NCI-H69 (cell line): ENCODE data around the gene BASP1.

Experiments used
- DNase-seq: peaks from one replicate; lab custom pipeline; 2025; lab: John Stamatoyannopoulos, UW

Gene BASP1, protein sequence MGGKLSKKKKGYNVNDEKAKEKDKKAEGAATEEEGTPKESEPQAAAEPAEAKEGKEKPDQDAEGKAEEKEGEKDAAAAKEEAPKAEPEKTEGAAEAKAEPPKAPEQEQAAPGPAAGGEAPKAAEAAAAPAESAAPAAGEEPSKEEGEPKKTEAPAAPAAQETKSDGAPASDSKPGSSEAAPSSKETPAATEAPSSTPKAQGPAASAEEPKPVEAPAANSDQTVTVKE

DNA sequence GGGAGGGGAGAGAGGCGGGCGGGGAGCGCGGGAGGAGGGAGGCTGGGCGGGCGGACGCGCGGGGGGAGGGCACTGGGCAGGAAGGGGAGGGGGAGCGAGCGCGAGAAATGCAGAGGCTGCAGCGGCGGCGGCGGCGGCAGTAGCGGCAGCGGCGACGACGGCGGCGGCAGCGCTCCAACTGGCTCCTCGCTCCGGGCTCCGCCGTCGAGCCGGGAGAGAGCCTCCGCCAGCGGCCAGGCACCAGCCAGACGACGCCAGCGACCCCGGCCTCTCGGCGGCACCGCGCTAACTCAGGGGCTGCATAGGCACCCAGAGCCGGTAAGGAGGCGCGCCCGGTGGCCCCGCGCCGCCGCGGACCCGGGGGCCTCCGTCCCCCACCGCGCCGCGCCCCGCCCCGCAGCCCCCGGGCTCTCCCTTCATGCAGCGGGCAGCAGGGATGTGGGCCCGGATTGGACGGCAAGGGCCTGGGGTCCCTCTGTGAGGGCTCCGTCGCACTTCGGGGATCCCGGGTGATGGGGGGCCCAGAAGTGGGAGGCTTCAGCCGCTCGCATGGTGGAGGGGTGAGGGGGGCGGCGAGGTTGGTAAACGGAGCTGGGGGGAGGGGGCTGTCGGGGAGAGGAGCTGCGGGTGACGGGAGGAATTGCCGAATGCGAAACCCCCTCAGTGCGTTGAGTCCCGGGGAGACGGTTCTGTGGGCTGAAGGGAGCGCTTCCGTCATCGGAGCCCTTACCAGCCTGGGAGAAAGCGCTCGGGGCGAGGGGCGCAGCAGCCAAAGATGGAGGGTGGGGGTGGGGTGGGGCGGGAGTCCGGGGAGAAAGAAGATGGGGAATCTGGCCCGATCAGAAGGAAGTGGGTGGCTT lies at the start of gene BASP1:
Gene BASP1, plus strand, starts transcription at position 139 of the 860 bp plus-strand sequence. CDS start 57,586 bp downstream, outside the sequence.
- DNase-seq = peak; percentile 87

DNA sequence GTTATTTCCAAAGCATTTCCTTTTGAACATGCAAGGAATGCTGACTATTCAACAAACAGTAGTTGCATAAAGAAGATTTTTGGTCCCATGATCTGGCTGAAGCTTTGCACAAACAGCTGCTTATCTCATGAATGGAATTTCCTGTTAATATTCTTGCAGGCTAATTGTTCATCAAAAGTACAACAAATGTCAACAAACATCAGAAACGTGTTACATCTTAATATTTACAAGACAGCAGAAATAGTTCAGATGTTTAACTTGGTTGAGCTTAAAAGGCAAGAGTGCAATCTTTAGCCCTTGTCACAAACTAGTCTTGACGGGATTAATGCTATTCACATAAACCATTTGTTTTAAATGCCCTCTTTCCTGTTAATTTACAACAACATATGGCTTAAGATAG lies 47.9 kb upstream of the BASP1 start:
- DNase-seq = no peak

DNA sequence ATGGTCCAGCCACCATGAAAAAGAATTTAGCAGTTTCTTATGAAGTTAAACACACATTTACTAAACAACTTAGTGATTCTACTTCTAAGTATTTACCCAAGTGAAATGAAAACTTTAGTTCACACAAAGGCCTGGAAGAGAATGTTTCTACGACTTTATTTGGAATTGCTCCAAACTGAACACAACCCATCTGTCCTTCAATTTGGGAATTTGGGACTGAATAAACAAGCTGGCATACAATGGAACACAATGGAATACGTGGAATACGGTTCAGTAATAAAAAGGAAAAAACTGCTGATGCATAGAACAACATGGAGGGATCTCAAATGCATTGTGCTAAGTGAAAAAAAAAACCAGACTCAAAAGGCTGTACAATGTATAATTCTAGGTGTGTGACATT lies 44.6 kb upstream of the BASP1 start:
- no peak for DNase-seq

DNA sequence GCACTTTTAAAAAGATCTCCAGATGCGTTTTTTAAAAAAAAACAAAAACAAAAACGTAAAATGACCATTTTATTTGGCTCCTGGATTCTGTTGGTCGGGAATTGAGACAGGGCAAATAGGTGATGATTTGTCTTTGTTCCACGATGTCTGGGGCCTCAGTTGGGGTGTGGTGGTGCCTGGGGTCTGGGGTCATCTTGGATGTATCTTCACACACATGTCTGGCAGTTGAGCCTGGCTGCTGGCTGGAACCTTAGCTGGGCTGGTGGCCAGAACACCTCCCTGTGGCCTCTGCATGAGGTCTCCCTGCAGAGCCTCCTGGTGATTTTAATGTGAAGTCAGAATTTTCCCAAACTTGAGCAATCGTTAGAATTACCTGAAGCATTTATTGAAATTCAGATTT lies 42.5 kb upstream of the BASP1 start:
- no peak for DNase-seq

DNA sequence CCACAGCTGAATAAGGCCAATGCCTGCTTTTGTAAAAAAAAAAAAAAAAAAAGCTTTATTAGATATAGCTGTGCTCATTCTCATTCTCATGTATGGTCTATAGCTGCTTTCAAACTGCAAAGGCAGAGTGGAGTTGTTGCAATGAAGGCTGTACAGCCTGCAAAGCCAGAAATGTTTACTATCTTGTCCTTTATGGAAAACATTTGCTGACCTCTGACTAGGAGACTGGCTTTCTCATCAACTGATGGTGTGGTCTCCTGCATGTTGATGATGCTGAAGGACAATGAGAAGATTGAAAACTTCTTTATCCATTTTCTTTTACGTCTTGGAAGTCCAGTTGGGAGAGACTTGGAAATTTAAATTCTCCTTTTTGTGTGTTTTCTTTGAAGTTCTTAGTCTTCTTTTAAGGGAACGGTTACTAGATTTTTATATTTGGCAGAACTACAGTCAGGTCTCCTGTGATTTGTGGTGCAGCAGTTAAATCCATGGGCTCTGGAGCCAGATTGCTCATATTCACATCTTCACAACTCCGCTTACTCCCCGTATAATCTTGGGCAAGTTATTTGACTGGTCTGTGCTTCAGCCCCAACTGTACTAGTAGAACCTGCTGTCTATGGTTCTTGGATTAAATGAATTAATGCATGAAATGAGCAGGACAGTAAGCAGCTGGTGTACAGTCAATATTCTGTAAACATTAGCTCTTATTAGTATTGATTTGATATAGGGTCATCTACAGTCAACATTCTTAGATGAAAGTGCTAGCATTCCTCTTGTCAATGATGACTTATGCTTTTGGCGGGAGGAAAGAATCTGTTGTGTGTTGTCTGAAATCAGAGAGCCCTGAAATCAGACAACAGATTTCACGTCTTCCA lies 39.7 kb upstream of the BASP1 start:
- no peak for DNase-seq

DNA sequence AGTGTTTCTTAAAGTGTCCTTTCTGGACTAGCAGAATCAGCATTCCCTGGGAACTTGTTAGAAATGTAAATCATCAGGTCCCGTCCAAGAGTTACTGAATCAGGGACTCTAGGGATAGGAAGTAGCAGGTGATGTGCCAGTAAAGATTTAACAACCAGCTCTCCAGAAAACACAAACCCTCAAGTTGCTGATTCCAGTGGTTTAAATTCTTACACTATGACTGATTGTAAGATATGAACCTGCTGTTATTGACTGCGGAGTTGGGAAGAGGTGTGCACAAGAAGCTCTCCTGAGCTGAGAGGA lies 39.1 kb upstream of the BASP1 start:
- DNase-seq = no peak

DNA sequence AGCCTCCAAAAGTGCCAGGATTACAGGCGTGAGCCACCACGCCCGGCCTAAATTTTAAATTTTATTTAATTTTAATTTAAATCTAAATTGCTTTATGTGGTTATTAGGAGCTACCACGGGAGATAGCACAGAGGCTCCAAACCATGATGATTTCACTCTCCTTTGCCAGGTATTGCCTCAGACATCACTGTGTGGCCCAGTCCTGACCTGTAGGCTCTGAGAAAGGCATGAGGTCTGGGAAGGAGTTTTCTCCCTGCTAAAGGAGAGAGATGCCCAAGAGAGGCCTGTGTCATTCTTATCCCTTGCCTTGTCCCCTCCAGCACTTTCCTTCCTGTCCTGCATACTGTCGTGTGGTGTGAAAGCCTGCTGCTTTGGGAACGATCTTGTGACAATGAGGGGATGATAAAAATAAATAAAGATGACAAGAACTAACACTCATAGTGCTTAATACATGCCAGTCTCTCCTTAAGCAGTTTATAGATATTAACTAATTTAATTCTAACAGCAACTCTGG lies 37.0 kb upstream of the BASP1 start:
- DNase-seq = no peak

DNA sequence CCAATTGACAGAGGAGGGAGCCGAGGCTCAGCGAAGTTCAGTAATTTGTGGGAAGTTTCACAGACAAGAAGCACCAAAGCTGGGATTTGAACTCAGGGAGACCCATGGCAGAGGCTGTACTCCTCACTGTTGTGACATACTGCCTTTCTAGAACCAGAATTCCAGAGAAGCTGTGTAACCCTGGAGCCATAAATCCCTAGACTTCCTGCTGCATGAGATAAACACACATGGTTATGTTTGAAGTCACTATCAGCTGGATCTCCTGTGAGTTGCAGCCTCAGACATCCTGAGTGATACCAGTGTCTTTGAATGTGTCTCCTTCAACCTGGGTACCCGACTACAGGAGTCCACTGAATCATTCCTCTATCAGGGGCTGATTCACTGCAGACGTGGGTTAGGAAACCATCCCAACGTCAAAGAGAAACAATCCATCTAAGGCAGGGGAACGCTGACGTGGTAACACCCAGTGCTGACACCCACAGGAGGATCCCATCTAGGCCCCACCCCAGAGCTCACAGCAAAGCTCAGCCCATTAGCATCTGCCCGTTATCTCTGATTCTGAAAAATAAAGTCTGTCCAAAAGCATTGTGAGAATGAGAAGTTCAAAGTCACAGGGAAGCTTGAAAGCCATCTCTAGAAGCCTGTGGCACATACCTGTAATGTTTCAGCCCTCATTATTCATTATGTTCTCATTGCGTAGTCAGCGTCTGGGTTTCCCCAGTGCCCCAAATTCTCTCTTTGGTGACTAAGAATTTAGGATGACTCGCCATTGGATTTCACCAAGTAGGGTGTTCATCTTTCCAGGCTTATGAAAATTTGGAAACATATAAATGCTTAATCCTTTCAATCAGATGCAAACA lies 36.3 kb upstream of the BASP1 start:
- DNase-seq = no peak

DNA sequence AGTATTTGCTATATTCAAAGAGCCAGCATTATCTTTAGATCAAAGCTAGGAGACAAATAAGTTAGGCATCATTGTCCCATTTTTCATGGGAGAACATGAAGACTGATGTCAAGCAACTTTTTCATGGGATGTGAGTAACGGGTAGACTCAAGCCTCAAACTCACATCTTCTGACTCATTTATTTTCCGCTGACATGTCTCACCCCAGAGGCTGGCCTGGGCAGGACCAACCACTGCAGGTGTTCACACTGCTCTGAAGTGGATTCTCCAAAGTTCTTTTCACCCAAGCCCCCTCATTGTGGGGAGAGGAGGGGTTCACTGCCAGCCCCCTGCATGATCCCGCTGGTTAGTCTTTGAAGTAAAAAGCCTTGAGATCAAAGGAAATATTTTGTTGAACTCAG lies 34.9 kb upstream of the BASP1 start:
- no peak for DNase-seq

DNA sequence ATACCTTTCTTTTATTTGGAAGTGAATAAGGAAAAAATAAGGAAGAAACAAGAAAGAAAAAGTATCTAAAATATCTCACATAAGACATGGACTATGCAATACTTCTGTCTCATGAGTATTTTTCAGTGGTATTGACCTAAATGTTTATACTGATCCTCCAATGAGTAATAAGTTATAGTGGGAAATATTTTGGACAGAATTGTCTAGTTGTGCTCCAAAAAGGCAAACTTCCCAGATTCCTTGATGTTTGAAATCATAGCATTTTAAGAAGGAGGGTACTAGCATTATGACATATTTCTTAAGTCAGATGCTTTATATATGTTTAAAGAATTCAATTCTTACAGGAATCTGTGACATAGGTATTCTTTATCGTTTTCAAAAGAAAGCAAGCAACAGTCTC lies 34.5 kb upstream of the BASP1 start:
- no peak for DNase-seq

DNA sequence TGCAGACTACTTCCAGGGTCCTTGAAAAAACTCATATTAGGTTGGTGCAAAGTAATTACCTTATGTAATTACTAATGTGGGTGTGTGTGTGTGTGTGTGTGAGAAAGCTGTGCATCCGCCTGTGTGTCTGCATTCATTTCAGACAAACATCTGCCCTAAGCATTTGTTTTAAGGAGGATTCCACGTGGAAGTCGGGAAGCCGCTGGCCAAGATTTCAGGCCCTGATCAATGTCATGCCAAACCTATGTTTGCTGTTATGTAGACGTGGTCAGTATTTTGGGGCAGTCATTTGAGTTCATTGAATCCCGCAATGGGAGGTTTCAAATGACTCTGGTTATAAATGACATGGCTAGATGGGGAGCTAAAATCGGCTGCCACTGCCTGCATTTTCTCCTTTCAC lies 33.6 kb upstream of the BASP1 start:
- DNase-seq = no peak

DNA sequence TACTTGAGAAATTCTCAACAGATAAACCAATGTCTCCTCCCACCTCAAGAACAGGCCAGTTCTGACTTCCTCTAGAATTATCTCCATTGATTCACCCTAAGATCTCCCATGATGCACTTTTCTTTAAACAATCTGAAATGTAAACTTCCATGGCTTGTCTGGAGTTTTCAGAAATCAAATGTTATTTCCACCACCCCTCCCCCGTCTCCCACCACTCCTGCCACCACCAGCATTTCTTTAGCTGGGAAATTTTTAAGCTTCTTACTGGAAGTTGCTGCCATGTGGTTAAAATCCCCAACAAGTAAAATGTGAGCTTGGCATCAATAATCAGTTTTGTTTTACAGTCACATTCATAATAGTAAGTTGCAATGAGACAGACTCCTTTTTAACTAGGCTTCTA lies 32.8 kb upstream of the BASP1 start:
- no peak for DNase-seq

DNA sequence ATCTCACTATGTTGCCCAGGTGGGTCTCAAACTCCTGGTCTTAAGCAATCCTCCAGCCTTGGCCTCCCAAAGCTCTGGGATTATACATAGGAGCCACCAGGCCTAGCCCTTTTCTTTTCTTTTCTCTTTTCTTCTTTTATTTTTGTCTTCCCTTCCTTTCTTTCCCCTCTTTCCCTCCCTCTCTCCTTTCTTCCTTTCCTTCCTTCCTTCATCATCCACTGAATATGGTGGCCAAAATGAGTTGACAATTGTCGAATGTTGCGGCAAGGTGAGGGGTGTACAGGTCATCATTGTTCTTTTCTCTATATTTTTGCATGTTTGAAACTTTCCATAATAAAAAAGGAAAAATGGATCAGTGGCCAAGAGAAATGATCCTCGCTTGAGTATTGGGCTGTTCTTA lies 32.1 kb upstream of the BASP1 start:
- DNase-seq = no peak

DNA sequence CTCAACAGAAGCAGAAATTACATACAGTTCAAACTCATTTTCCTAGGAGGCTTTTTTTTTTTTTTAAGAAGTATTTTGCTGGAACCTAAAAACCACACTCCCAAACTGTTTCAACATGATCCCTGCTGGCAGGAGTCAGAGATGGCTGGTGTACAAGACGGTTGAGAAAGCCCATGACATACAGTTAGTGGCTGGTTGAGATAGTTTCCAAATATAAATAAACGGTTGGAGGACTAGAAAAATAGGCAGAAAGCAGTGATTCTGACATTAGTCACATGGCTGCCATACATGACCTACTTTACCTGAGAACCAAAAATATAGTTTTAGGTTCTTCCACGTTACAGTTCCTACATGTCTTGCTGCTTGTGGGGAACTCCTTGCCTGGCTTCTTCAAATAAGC lies 31.7 kb upstream of the BASP1 start:
- DNase-seq = no peak

DNA sequence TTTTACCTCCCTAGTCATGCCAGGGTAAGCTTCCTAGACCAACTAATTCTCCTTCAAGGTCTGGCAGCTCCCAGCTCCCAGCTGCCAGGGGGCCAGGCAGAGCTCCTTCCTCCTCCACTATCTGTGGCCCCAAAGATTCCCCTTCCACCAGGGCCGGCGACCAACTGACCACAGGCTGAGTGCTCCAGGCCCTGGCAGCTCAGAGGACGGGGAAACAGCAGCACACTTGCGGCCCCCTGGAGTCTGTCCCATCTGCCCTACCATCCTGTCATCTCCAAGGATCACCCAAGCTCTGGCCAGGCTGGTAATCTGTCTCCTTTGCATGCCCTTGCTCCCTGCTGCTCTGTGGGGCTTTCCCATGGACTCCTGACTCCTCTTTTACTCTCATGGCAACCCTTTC lies 31.2 kb upstream of the BASP1 start:
- DNase-seq = no peak

DNA sequence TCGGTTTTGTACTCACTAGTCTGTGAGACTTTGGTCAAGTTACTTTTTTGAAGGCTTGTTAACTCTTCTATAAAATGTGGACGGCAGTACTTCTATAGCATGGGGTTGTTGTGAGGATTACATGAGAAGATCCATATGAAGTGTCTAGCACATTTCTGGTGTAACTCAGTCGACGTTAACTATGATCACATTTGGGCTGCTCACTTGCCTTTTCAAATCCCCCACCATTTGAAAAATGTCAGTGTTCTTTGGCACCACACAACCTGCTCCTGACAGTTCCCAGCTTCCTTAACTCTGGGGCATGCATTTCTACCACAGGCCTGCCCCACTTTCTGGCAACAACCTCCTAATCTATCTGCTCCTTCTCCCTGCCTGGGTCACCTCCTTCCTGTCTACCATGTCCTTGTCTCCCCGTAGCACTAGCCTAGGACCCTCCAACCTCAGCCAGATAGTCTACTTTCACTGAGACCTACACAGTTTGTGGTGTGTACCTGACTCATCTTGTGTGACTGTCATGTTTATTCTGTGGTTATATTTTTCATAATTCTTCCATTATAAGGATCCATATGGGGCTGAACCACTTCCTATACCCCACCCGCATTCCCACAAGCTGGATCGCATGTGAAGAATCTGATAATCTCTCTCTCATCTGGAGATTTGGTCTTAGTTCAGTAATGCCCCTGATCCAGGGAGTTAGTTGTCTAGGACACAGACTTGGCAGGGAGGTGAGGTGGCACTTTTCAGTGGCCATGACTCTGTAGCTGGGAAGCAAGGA lies 30.2 kb upstream of the BASP1 start:
- no peak for DNase-seq

DNA sequence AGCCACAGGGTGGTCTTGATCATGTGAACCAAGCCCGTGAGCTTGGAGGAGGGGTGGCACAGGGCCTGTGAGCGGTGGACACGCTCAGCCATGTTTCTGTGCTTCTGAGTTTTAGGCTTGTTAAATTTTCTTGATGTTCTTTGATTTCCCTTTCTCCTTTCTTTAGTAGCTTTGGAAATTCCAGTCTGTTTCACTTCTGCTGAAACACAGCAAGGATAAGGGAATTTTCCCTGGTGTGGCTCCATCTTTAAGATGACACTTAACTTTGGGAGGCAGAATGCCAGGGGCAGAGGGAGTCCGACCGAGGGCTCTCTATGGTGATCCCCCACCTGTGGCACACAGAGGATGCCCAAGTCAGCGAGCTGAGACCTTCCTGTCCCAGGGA lies 29.7 kb upstream of the BASP1 start:
- no peak for DNase-seq

DNA sequence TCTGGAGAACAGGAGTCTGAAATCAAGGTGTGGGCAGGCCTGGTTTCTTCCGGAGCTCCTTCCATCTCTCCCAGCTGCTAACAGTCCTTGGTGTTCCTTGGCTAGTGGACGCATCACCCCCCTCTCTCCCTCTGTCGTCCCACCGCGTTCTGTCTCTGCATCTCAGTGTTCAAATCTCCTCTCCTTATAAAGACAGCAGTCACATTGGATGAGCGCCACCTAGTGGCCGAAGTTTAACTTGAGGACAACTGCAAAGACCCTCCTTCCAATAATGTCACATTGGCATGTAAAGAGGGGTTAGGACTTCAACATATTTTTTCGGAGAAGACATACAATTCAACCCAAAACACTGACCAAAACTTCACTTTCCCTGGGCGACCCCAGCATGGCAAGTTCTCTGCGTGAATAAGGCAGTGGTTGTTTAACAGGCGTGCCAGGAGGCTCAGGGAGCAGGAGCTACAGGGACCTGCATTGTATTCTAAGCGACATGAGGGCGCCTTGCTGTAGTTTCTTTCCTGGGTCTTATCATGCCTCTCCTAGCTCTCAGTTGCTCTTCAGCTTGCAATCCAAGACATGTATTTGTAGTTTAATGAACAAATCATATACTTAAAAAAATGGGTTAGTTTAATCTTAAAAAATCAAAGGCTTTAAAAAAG lies 27.9 kb upstream of the BASP1 start:
- DNase-seq = peak; percentile 84

DNA sequence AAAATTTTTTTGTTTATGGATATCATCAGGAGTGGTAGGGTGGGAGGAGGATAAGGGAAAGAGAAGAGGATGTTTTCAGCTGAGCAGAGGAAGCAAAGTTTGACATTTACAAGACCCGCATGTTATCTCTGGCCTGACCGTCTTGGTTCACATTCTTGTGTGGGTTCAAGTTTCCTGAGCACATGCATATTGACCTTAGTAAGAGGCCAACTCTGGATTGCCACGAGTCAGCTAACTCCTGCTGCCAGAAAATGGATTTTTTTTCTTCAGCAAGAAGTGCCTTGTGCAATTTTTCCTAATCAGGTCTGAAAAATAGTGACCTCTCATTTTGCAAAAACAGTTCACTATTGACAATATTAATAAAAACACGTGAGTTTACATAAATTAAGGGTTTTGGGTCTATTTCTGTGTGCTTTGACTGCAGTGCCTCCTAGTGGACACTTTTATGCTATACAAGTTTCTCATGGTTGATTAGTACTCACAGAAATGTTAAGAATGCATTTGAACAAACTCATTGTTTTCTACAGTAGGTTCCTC lies 27.1 kb upstream of the BASP1 start:
- peak; percentile 45 for DNase-seq

DNA sequence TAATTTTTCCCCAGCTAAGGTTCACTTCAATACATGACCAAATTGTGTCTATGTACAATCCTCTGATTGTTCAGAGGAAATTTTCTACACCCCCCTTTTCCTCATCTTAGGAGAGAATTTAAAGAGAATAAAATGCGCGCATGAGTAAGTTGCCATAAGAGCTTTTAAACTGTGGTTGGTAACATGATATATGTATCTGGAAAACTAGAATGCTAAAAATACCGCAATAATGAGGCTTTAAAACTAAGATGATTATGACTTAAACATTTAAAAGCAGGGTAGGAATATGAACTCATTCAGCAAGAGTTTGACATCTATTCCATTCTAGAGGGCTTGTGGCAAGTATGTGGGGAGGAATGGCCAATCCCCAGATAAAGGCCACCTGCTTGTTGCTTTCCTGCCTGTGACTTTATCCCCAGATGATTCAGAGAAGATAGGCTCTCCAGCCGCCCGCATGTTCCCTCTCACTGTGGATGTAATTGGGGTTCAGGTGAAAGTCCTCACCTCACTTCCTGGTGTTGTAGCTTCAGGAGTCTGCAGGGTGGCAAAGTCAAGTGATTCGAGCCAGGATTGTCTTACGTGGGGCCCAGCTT lies 26.5 kb upstream of the BASP1 start:
- DNase-seq = no peak
